ENCODE measurements around the gene IFT22.
"Not testable (repeated sequence)": the region's sequence is repeated elsewhere in the genome, so short reads cannot be mapped to it uniquely, and the experiment has no call there.

Gene IFT22

DNA sequence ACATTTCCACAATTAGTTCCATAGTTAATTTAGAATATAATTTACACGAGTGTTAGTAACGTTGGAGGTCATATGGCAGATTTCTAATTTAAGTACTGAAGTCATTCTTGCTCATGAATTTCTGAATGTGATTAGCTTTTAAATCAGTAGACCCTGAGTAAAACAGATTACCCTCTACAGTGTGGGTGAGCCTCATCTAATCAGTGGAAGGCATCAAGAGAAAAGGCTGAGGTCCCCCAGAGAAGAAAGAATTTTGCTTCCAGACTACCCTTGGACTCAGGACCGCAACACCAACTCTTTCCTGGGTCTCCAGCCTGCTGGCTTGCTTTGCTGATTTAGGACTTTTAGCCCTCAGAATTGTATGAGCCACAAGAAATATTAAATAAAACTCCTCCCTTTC lies 33.2 kb downstream of the IFT22 start:
- Histone ChIP-seq H3K9ac (ENCODE audit: low read length) (no peak overlapping the region), H3K27ac (ENCODE audit: low read depth, low read length) (no peak overlapping the region), H3K9me2 (replicated peaks; ENCODE audit: insufficient read depth, low read length) (no peaks in the 10 kb centered on the region), H3K4me2 (ENCODE audit: low read depth, low read length, poor library complexity, severe bottlenecking) (no peak overlapping the region), H3K36me3 (ENCODE audit: low read length) (no peaks in the 10 kb centered on the region), H3K9me3 (ENCODE audit: insufficient read depth, low read length) (no peaks in the 10 kb centered on the region), H3K4me3 (ENCODE audit: insufficient read depth, low read length, poor library complexity, severe bottlenecking) (no peak overlapping the region), H3K79me2 (ENCODE audit: insufficient read depth, low read length) (no peaks in the 10 kb centered on the region), H3F3A (ENCODE audit: insufficient read depth) (no peaks in the 10 kb centered on the region), H2AFZ (ENCODE audit: low read depth, low read length, severe bottlenecking) (no peak overlapping the region), H4K20me1 (ENCODE audit: low read depth, low read length) (no peaks in the 10 kb centered on the region), H3K27me3 (ENCODE audit: low read length) (no peaks in the 10 kb centered on the region)
- TF ChIP-seq EZH2phosphoT487 (conservative IDR thresholded peaks at IDR 0.05; ENCODE audit: low read length) (no peak), CTCF (IDR thresholded peaks at IDR 0.05; ENCODE audit: insufficient read depth, low read length, poor library complexity, severe bottlenecking) (no peak)

DNA sequence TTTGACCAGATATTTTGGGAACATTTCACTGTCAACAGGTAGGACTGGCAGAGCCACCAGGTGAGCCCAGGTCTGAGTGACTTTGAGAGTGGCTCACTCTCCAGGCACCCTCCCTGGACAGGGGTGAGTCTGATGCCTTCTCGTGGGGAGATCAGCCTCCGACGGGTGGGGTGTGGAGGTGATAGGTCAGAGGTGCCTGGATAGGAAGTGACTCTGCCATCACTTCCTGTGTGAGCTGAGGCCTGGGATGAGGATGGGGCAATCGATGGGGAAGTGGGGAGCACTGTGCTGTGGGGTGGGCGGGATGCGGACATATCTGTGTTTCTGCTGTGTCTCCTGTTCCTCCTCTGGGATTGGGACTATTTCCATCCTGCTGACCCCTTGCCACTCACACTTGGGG lies 34.6 kb downstream of the IFT22 start:
- no peaks in the 10 kb centered on the region for H3K9me3 ChIP-seq (ENCODE audit: insufficient read depth, low read length)
- H3F3A ChIP-seq (ENCODE audit: insufficient read depth), result no peaks in the 10 kb centered on the region
- H3K4me2 ChIP-seq (ENCODE audit: low read depth, low read length, poor library complexity, severe bottlenecking), result no peak overlapping the region
- no peaks in the 10 kb centered on the region for H3K9me2 ChIP-seq (replicated peaks; ENCODE audit: insufficient read depth, low read length)
- no peak overlapping the region for H3K27ac ChIP-seq (ENCODE audit: low read depth, low read length)
- no peaks in the 10 kb centered on the region for H3K79me2 ChIP-seq (ENCODE audit: insufficient read depth, low read length)
- TF ChIP-seq EZH2phosphoT487 (conservative IDR thresholded peaks at IDR 0.05; ENCODE audit: low read length) (no peak), CTCF (IDR thresholded peaks at IDR 0.05; ENCODE audit: insufficient read depth, low read length, poor library complexity, severe bottlenecking) (no peak)
- no peaks in the 10 kb centered on the region for H4K20me1 ChIP-seq (ENCODE audit: low read depth, low read length)
- no peak overlapping the region for H2AFZ ChIP-seq (ENCODE audit: low read depth, low read length, severe bottlenecking)
- no peak overlapping the region for H3K9ac ChIP-seq (ENCODE audit: low read length)
- H3K27me3 ChIP-seq (ENCODE audit: low read length), result no peaks in the 10 kb centered on the region
- H3K4me3 ChIP-seq (ENCODE audit: insufficient read depth, low read length, poor library complexity, severe bottlenecking), result no peak overlapping the region
- no peaks in the 10 kb centered on the region for H3K36me3 ChIP-seq (ENCODE audit: low read length)

GRCh38 chr7:101285880-101286279 lies 35.7 kb downstream of the IFT22 start:
- H4K20me1 ChIP-seq (ENCODE audit: low read depth, low read length); H3K27me3 ChIP-seq (ENCODE audit: low read length); H3K36me3 ChIP-seq (ENCODE audit: low read length); H3K9me2 ChIP-seq (replicated peaks; ENCODE audit: insufficient read depth, low read length); H3K9me3 ChIP-seq (ENCODE audit: insufficient read depth, low read length); H3K27ac ChIP-seq (ENCODE audit: low read depth, low read length); H3K79me2 ChIP-seq (ENCODE audit: insufficient read depth, low read length); H3K9ac ChIP-seq (ENCODE audit: low read length); H3K4me2 ChIP-seq (ENCODE audit: low read depth, low read length, poor library complexity, severe bottlenecking); H3K4me3 ChIP-seq (ENCODE audit: insufficient read depth, low read length, poor library complexity, severe bottlenecking); H3F3A ChIP-seq (ENCODE audit: insufficient read depth); H2AFZ ChIP-seq (ENCODE audit: low read depth, low read length, severe bottlenecking): not testable (repeated sequence)

- Histone ChIP-seq H3K9ac (ENCODE audit: low read length) (no peak overlapping the region), H3F3A (ENCODE audit: insufficient read depth) (no peaks in the 10 kb centered on the region), H3K27ac (ENCODE audit: low read depth, low read length) (no peak overlapping the region), H4K20me1 (ENCODE audit: low read depth, low read length) (no peaks in the 10 kb centered on the region), H3K9me3 (ENCODE audit: insufficient read depth, low read length) (no peaks in the 10 kb centered on the region), H3K9me2 (replicated peaks; ENCODE audit: insufficient read depth, low read length) (no peaks in the 10 kb centered on the region), H3K4me2 (ENCODE audit: low read depth, low read length, poor library complexity, severe bottlenecking) (no peak overlapping the region), H3K36me3 (ENCODE audit: low read length) (no peaks in the 10 kb centered on the region), H3K4me3 (ENCODE audit: insufficient read depth, low read length, poor library complexity, severe bottlenecking) (no peak overlapping the region), H3K79me2 (ENCODE audit: insufficient read depth, low read length) (no peaks in the 10 kb centered on the region), H3K27me3 (ENCODE audit: low read length) (no peaks in the 10 kb centered on the region), H2AFZ (ENCODE audit: low read depth, low read length, severe bottlenecking) (no peak overlapping the region)
- TF ChIP-seq CTCF (IDR thresholded peaks at IDR 0.05; ENCODE audit: insufficient read depth, low read length, poor library complexity, severe bottlenecking) (no peak), EZH2phosphoT487 (conservative IDR thresholded peaks at IDR 0.05; ENCODE audit: low read length) (no peak)
These were observed 36.4 kb downstream of the IFT22 start for GRCh38 chr7:101285171-101285570.

DNA sequence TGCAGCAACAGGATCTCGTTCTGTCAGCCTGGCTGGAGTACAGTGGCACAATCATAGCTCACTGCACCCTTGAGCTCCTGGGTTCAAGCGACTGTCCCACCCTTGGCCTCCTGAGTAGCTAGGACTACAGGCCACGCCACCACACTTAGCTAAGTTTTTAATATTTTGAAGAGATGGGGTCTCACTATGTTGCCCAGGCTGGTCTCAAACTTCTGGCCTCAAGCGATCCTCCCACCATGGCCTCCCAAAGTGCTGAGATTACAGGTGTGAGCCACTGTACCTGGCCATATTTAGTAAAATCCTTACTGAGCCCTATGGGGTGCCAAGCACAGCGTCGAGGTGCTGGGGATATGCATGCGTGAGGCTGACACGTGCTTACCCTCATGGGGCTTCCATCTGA lies 40.7 kb downstream of the IFT22 start:
- H3K27me3 ChIP-seq (ENCODE audit: low read length); H4K20me1 ChIP-seq (ENCODE audit: low read depth, low read length); H3K9ac ChIP-seq (ENCODE audit: low read length); H3K79me2 ChIP-seq (ENCODE audit: insufficient read depth, low read length); H3K36me3 ChIP-seq (ENCODE audit: low read length); H2AFZ ChIP-seq (ENCODE audit: low read depth, low read length, severe bottlenecking); H3K4me3 ChIP-seq (ENCODE audit: insufficient read depth, low read length, poor library complexity, severe bottlenecking); H3F3A ChIP-seq (ENCODE audit: insufficient read depth); H3K4me2 ChIP-seq (ENCODE audit: low read depth, low read length, poor library complexity, severe bottlenecking); H3K27ac ChIP-seq (ENCODE audit: low read depth, low read length); H3K9me2 ChIP-seq (replicated peaks; ENCODE audit: insufficient read depth, low read length); H3K9me3 ChIP-seq (ENCODE audit: insufficient read depth, low read length): not testable (repeated sequence)
